VCaP (cell line): ENCODE results near the gene NRIP2.

Experiments
- H3K27ac ChIP-seq: fragments of 450-650 bp; 2 replicates; pipeline ENCODE4 v1.5.1; 2017
- CTCF ChIP-seq: fragments of 450-650 bp; conservative IDR thresholded peaks from 2 replicates; pipeline ENCODE4 v1.5.1; 2017; ENCODE audit warnings: mild to moderate bottlenecking, moderate library complexity

NRIP2 gene

GRCh38 chr12:2854669-2855453 lies 20.0 kb upstream of the NRIP2 start:
- no peak overlapping the region for H3K27ac ChIP-seq
- no peak for TF ChIP-seq CTCF

GRCh38 chr12:2853626-2854025 lies 18.8 kb upstream of the NRIP2 start:
- H3K27ac ChIP-seq: no peak overlapping the region
- peak; percentile 78 for TF ChIP-seq CTCF

GRCh38 chr12:2851931-2852330 lies 17.1 kb upstream of the NRIP2 start:
- TF ChIP-seq CTCF: no peak
- no peak overlapping the region for H3K27ac ChIP-seq

GRCh38 chr12:2845280-2845679 lies 10.4 kb upstream of the NRIP2 start:
- no peak overlapping the region for H3K27ac ChIP-seq
- no peak for TF ChIP-seq CTCF

- no peak for TF ChIP-seq CTCF
- H3K27ac ChIP-seq: no peak overlapping the region
These were observed 10.0 kb upstream of the NRIP2 start for GRCh38 chr12:2844786-2845185.

GRCh38 chr12:2842948-2843347 lies 8.1 kb upstream of the NRIP2 start:
- no peak for TF ChIP-seq CTCF
- no peak overlapping the region for H3K27ac ChIP-seq

GRCh38 chr12:2841056-2841650 lies 6.3 kb upstream of the NRIP2 start:
- no peak for TF ChIP-seq CTCF
- no peak overlapping the region for H3K27ac ChIP-seq
